GF-D8 (cell line): ENCODE data around the gene KRT9.
A peak's percentile ranks its signal among the peaks of the same experiment; 100 is the strongest.
"Not testable (repeated sequence)": the region's sequence is repeated elsewhere in the genome, so short reads cannot be mapped to it uniquely, and the experiment has no call there.

Experiments
- DNase-seq: peaks from one replicate; lab custom pipeline; 2025; lab: John Stamatoyannopoulos, UW

KRT9 gene

DNA sequence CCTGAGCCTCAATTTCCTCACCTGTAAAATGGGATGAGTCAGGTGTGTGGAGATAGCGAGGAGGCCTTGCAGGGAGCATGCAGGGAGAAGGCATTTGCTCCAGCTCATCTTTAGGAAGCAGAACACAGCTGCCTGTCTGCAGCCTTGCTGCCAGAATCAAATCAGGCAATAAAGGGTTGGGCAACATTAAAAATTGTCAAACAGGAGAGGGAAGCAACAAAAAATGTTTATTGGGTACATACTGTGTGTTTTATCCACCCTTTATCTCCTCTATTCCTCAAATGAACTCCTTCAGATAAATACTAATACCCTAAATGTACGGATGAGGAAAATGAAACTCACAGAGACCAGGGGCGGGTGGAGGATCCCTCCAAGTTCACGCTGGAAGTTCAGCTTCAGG lies 28.5 kb upstream of the KRT9 start:
- DNase-seq = no peak

DNA sequence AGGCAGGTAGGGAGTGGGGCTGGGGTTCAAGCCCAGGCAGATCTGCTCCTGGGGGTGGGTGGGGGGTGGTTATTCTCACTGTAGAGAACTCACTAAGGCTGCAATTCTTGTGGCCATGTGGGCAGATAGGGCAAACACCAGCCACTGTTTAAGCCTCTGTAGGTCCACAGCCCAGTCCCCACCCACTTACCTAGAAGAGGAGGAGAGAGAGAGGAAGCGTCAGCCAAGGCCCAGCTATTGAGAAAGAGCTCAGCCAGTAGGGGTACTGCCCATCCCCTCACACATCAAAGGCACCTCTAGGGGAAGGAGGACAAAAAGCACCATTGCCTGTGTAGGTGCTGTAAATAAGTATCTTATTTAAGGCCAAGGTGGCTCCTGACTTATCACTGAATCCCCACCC lies 27.8 kb upstream of the KRT9 start:
- no peak for DNase-seq

DNA sequence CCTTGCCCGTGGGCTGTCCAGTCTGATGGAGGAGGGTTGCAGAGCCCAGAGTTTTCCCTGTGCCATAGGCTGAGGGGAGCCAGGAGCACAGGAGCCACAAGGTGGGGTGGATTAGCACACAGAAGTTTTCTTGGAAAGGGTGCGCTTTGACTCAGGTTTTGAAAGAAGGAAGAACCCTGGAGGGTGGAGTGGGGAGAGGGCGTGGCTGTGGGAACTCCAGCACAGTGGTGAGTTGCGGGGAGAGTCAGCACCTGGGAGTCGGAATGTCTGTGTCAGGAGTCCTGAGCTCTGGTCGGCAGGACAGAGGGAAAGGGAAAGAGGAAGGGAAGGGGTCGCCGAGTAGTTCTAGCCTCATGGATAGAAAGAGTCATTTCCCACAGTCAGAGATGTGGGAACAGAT lies 23.7 kb upstream of the KRT9 start:
- no peak for DNase-seq

DNA sequence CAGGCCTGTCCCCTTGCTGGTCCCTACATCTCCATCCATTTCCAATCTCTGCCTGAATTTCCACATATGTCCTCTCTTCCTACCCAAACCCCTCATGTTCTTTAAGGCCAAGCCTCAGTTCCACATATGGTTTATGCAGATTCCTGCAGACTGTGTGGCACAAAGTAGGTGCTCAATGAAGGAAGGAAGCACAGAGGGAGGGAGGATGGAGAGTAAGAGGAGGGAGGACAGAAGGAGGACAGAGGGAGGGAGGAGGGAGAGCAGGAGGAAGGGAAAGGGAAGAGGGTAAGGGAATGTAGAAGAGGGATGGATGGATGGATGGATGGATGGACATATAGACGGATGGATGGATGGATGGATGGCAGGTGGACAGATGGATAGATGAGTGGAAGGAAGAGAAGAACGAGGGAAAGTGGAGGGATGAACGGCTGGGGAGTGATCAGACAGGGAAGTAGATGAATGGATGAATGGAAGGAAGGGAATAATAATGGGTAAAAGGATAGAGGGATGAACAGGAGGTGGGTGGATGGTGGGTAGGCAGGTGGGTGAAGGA lies 22.6 kb upstream of the KRT9 start:
- no peak for DNase-seq

DNA sequence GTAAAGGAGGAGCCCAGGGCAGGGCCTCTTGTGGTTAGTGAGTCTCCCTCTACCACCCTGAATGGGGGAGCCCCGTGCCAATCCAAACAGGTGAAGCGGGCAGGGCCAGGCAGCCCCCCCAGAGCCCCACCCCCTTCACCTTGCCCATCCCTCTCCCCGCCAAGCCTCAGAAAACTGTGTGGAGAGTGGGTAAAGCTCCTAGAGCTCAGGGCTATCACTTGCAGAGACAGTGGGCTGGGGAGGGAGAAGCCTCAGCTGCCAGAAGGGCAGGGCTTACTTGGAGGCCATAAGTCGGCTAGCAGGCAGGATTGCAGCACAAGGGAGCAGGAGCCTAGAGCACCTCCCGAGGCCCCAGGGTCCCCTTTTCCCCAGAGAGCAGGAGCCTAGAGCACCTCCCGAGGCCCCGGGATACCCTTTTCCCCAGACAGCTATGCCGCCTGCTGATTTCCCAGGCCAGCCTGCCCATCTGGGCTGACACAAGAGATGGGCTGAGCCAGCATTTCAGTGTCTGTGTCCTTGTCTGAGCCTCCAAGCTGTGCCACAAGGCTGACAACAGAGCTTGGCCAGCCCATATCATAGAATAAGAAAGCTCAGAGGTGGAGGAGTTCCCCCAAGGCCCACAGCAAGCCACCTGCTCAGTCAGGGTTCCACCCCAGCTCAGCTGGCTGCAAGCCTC lies 21.6 kb upstream of the KRT9 start:
- DNase-seq = no peak

DNA sequence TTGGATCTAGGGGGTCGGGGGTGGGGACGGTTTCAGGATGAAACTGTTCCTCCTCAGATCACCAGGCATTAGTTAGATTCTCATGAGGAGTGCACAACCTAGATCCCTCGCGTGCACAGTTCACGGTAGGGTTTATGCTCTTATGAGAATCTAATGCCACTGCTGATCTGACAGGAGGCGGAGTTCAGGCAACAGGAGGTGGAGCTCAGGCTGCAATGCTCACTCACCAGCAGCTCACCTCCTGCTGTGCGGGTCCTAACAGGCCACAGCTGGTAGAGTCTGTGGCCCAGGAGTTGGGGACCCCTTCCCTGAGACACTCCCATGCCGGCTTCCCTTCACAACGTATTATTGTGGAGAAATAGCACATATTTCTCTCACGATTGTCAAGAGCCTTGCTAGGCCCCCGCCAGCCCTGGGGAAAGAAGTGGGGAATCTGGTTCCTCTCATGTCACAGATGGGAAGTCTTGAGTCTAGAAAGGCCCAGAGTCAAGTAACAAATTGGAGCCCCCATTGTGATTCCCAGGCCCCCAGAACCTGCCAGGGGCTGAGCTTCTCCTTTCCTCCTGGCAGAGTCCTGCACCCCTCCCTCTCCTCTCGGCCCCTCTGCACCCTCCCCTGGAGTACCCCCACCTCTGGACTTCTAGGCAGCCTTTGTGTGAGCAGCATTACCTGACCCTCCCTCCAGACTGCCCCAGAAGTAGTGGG lies 20.9 kb upstream of the KRT9 start:
- DNase-seq = no peak

DNA sequence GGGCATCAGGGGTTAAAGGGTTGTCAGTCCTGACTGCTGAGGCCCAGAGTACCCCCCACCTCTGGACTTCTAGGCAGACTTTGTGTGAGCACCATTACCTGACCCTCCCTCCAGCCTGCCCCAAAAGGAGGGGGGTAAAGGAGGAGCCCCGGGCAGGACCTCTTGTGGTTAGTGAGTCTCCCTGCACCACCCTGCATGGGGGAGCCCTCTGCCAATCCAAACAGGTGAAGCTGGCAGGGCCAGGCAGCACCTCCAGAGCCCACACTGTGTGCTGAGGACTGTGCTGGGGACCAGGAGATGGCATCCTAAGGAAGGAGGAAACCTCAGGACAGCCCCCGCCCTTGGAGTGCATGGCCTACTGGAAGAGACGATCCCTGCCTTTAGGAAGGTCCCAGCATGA lies 17.4 kb upstream of the KRT9 start:
- DNase-seq = no peak

DNA sequence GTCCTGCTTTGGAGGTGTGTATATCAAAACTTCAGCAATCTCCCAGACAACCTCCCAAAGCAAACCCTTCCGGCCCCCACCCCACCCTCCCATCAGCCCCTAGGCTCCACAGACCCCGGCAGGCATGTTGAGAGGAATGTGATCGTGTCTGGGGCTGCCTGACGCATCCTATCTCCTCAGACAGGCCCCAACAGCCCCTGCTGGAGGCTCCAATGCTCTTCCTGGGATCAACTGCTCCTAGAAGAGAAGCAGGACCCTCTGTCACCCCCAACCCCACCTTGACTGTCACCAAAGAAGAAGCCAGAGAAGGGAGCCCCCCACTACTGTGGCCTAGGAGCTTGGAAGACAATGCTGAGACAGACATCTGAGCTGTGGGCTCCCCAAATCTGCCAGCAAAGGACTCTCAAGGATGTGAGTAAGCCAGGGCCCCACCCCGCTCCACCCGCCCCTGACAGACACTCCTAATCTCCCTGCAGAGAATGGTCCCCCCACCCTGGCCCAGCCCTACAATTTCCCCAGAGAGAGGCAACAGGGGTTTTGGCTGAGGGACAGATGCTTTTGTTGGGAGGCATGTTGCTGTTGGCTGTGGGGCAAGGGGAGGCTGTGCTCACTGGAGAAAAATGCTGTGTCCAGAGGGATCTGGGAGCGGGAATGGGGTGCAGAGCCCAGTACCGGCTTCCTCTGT lies 16.4 kb upstream of the KRT9 start:
- DNase-seq = no peak

DNA sequence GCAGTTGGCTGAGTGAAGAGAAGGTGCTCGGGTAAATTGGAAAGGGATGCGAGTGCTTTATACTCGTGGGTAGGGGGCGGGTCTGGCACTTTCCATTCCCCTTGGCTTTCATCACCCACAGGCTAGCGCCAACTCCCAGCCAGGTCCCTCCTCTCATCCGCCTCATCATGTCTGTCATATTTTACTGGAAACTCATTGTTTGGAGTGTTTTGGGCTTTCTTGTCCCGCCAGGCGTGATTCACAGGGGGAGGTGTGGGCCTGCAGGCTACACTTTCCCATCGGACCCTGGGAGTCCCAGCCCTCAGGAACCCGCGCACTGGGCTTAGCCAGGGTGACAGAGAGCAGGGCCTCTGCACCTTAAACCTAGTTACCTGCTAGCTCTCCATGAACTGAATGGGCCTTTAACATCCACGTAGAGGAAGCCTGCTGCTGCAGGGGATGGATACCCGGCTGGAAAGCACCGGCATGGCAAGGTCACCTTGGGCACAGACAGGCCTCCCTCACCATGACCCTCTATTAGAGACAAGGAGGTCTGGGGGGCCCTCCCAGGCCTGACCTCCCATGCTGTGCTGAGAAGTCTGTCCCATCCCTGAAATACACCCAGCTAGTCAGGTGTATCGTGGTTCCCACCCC lies 15.1 kb upstream of the KRT9 start, which contains the start of gene KRT14:
TSS of gene KRT14 (minus strand) at position 33 of the 633 bp plus-strand sequence. CDS start 61 bp downstream, outside the sequence.
- no peak for DNase-seq

DNA sequence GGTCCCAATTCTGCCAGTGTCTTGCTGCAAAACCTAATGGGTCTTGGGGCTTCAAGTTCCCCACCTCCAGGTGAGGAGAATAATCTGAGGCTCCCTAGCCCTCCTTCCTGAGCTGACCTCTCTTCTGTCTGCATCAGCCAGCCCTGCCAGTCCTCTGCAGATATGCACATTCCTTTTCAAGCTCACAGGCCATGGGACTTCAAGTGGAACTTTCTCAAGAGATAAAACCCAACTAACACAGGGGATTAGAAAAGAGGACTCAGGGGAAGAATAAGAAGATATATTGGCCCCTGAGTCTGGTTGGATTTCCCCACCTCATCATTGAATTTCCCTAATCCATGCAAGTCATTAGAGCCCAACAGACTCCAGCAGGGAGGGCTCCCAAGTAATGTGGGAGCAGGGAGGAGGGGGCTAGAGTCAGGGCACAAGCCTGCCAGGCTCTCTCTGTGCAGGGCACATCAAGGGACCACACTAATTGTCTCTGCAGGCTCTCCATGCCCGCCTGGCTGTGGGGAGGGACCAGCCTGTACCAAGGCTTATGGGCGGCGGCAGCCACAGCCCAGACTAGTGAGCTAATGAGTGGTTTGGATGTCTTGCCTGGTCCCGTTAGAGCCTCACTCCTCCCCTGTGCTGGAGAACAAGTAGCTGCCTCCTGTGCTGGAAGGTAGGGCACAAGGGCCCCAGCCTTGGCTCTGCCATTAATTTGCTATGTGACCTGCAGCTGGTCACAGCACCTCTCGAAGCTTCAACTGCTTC lies 13.6 kb upstream of the KRT9 start:
- DNase-seq = no peak

DNA sequence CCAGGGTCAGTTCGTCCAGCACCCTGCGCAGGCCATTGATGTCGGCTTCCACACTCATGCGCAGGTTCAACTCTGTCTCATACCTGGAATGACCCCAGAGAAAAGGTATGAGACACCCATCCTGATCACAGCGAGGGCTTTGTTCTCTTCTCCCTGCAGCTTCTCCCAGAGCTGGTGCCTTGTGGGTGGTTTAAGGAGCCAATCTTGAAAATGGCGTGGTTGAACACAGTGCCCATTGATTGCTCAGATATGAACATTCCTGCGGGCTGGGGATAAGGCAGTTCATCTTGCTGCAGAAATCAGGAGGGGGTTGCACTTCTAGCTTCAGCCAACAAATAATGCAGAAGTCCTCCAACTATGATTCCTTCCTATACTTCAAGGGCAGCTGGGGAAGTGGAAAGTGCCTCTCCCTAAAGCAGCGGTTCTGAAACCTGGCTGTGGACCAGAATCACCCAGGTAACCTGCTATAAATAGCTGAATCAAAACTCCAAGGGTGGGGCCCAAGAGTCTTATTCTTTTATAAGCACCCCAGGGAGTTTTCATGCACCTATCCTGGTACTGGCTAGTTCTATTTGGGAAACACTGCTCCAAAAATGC lies 12.6 kb upstream of the KRT9 start:
- DNase-seq = not testable (repeated sequence)

DNA sequence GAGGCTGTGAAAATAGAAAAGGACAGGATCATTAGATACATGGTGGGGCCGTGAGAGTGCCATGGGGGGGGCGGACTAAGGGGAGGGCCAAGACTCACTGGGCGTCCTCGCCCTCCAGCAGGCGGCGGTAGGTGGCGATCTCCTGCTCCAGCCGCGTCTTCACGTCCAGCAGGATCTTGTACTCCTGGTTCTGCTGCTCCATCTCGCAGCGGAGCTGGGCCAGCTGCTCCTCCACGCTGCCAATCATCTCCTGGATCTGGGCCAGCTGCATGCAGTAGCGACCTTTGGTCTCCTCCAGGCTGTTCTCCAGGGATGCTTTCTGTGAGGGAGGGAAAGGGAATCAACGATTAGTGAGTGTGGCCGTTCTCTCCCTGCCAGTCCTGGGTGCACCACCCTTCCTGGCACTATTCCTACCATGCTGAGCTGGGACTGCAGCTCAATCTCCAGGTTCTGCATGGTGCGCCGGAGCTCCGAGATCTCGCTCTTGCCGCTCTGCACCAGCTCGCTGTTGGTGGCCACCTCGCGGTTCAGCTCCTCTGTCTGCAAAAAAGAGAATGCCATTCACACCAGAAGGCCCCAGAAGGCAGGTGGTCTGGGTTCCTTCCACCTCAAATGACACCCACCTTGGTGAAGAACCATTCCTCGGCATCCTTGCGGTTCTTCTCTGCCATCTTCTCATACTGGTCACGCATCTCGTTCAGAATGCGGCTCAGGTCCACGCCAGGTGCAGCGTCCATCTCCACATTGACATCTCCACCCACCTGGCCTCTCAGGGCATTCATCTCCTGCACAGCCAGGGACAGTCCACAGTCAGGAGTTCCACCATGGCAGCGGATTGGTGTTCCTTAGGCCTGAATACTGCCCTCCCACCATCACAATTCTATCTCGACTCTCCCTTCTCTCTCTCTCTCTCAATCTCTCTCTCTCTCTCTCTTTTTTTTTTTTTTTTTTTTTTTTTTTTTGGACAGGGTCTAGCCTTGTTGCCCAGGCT lies 11.6 kb upstream of the KRT9 start:
- no peak for DNase-seq

DNA sequence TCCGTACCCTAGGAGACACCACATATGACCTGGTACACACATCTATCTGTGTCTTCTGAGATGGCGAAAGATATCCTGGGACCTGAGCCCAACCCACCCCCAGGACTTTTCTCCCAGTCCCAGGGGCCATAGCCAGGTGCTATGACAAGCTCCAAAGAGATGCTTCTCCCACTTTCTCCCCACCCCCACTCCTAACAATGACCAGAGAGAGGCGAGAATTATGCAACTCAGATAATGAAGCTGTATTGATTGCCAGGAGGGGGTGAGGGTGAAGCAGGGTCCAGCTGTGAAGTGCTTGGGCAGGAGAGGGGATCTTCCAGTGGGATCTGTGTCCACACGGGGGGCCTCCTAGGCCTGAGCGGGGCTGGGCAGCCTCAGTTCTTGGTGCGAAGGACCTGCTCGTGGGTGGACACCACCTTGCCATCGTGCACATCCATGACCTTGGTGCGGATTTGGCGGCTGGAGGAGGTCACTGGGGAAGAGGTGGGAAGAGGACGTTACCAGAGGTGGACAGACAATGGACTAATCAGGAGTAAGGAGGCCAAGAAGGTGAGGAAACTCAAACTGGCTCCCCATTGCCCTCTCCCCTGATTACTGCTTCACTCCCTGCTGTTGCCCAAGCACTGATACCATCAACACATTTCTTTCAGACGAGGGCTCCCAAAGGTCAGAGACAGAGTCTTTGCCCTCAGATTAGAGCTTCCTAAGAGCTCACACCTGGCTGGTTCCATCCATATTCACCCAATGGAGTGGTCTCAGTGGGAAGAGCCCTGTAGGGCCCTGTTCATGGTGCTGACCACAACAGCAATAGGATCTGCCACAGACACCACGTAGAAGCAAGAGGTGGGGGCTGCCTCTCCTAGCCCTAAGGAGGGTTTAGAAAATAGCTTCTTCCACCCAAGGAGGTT lies 10.5 kb upstream of the KRT9 start:
- DNase-seq = not testable (repeated sequence)

DNA sequence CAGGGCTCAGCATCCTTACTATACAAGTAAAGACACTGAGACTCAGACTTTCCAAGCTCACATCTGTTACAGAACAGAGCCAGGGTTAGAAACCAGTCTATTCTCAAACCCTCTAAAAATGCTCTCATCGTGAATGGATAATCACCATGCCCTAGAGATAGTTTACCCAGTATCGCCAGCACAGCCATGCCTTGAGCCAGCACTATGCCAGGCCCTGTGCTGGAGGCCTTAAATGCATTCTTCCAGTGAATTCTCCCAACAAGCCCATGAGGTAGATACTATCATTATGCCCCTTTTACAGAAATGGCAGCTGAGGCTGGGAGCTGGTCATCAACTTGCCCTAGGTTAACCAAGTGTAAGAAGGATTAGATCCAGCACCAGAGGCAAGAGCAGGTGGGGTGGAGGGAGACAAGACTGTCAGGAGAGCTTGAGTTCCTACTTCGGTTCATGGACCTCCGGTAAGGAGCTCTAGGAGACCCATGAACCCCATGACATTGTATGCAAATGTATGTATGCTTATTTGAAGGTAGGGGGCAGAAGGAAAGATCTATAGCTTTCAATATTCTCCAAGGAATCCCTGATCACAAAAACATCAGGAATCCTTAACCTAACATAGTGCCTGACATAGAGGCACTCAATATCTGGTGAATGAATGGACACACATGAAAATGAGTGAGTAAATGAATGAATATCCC lies 9.7 kb upstream of the KRT9 start:
- DNase-seq = no peak

DNA sequence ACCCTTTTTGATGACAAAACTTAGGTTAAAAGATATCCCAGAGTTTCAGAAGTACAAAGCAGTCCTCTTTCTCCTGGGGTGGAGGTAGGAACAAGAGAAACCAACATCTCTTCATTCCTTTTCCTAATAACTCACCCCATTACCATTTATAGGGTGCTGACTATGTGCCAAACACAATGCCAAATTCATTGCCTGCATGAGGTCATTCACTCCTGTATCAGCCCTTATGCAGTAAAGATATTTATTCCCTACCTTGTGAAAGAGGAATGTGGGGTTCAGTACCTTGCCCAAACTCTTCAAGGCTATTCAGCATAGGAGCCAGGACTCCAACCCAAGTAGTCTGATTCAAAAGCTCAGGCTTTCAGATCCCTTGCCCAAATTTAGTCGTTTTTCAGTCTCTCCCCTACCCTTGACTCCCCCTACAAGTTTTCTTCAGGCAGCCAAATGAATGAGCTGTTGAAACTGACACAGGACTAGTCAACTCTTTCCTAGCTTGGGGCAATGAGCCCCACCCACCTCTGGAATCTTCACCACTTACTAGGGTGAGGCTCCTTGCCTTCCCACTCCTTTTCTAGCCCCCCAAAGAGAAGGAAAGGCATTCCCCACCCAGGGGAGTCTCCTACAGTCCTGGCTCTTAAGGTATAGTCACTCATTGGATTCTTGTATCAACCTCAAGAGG lies 9.0 kb upstream of the KRT9 start:
- DNase-seq = no peak

DNA sequence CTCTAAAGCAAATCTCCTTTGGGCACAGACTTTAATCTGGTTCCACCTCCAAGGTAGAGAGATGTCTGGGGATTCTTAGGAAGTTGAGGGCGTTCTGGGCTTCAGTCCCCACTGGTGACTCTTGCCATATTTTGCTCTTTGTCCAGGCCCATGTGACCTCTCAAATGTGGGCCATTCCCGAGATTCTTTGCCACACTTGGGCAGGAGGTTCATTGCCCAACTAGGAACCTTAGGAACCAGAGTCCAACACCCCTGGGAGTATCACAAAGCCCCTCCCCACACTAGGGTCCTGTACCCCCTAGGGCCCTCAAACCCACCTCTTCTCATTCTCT lies 8.4 kb upstream of the KRT9 start:
- DNase-seq = no peak

DNA sequence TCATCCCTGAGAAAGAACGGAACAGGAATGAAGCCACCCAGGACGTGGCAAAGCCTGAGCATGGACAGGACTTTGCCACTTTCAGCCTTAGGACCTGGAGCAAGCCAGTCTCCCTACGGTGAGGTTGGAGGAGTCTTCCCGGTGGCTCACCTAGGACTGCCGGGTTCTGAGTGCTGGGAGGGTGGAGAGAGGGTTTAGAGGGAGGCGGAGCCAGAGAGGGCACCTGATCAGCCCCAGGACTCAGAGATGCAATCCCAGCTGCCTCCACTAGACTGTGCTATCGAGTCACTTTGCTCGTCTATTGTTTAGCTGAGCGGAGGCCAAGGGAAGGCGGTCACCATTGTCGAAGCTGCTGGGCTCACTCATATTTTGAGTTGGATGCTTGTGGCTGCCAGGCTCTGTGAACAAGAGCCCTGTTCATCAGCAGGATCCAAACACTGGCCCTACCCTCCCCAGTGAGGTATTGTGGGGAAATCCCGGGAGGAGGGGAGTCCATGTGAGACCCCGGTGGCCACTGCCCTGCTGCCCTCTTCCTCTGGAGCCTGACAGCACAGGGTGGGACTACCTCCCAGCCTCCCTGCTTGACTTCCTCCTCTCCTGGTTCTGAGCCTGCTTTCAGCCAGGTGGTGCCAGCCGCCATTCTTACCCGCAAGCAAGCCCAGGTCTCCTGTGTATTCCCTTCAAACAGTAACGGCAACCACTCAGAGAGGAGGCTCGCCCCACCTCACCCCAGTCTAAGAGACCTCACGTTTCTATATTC lies 7.8 kb upstream of the KRT9 start:
- DNase-seq = peak; percentile 4
